HAP-1 (cell line): ENCODE results near the gene CDK19.
A peak's percentile ranks its signal among the peaks of the same experiment; 100 is the strongest.

Experiments
- DNase-seq, 2 experiments: peaks; one replicate each; pipeline ENCODE4 v3.0.0-alpha.2; 2016 to 2020; ENCODE audit warnings: low spot score in 2 of 2
- H3K27me3 ChIP-seq: fragments of 250-450 bp; sonication (Bioruptor Pico); 2 replicates; pipeline ENCODE4 v1.5.1; 2020; ENCODE audit warnings: low read depth, mild to moderate bottlenecking, moderate library complexity
- H3K36me3 ChIP-seq: fragments of 250-450 bp; sonication (Bioruptor Pico); replicated peaks from 2 replicates; pipeline ENCODE4 v1.5.1; 2020; ENCODE audit warnings: mild to moderate bottlenecking
- H3K4me1 ChIP-seq: fragments of 250-450 bp; sonication (Bioruptor Pico); 2 replicates; pipeline ENCODE4 v1.5.1; 2020; ENCODE audit warnings: mild to moderate bottlenecking
- H3K4me3 ChIP-seq: fragments of 250-450 bp; sonication (Bioruptor Pico); 2 replicates; pipeline ENCODE4 v1.5.1; 2020; ENCODE audit warnings: mild to moderate bottlenecking, moderate library complexity
- H3K9me3 ChIP-seq: fragments of 250-450 bp; sonication (Bioruptor Pico); 2 replicates; pipeline ENCODE4 v1.5.1; 2020; ENCODE audit warnings: mild to moderate bottlenecking, moderate library complexity
- in situ Hi-C: fragments of 300-500 bp; cut with MboI; formaldehyde crosslinking; loops from 3 replicates; pipeline ENCODE4 v1.14.3; 2020; ENCODE audit warnings: low sequenced_read_pairs, inconsistent platforms, mixed read lengths

The CDK19 gene

GRCh38 chr6:110690916-110691315 is 124.4 kb downstream of the CDK19 start:
- Histone ChIP-seq H3K4me1 (no peaks in the 10 kb centered on the region), H3K9me3 (no peaks in the 10 kb centered on the region), H3K36me3 (no peaks in the 10 kb centered on the region), H3K4me3 (no peak overlapping the region), H3K27me3 (no peaks in the 10 kb centered on the region)
- DNase-seq, result no peak
- in situ Hi-C loops, result no loop called here

- in situ Hi-C loops, result no loop called here
Measured at GRCh38 chr6:110690106-110690654, 125.1 kb downstream of the CDK19 start.

GRCh38 chr6:110689275-110689935 is 125.9 kb downstream of the CDK19 start:
- Histone ChIP-seq H3K36me3 (no peaks in the 10 kb centered on the region), H3K4me1 (no peaks in the 10 kb centered on the region), H3K27me3 (no peaks in the 10 kb centered on the region), H3K9me3 (no peaks in the 10 kb centered on the region), H3K4me3 (no peak overlapping the region)
- no peak for DNase-seq
- in situ Hi-C loops, result no loop called here

More at GRCh38 chr6:110690106-110690654, 125.1 kb downstream of the CDK19 start:
- Histone ChIP-seq H3K27me3 (no peaks in the 10 kb centered on the region), H3K36me3 (no peaks in the 10 kb centered on the region), H3K9me3 (no peaks in the 10 kb centered on the region), H3K4me3 (no peak overlapping the region), H3K4me1 (no peaks in the 10 kb centered on the region)
- no peak for DNase-seq

GRCh38 chr6:110688661-110689268 is 126.5 kb downstream of the CDK19 start:
- no peaks in the 10 kb centered on the region for H3K9me3 ChIP-seq
- no peaks in the 10 kb centered on the region for H3K4me1 ChIP-seq
- no peaks in the 10 kb centered on the region for H3K36me3 ChIP-seq
- in situ Hi-C loops, result no loop called here
- no peaks in the 10 kb centered on the region for H3K27me3 ChIP-seq
- no peak for DNase-seq
- H3K4me3 ChIP-seq, result no peak overlapping the region

GRCh38 chr6:110687326-110687725 is 127.9 kb downstream of the CDK19 start:
- Histone ChIP-seq H3K36me3 (no peaks in the 10 kb centered on the region), H3K9me3 (no peaks in the 10 kb centered on the region), H3K4me3 (no peak overlapping the region), H3K4me1 (no peaks in the 10 kb centered on the region), H3K27me3 (no peaks in the 10 kb centered on the region)
- in situ Hi-C loops, result no loop called here
- DNase-seq, result no peak

GRCh38 chr6:110683241-110683640 is 132.0 kb downstream of the CDK19 start:
- H3K36me3 ChIP-seq, result no peaks in the 10 kb centered on the region
- in situ Hi-C loops, result no loop called here

GRCh38 chr6:110682460-110682853 is 132.8 kb downstream of the CDK19 start:
- peaks cover 3% of the 10 kb centered on the region; the same call in 1 of the 2 replicates for H3K4me1 ChIP-seq
- no peaks in the 10 kb centered on the region for H3K27me3 ChIP-seq
- no peaks in the 10 kb centered on the region for H3K9me3 ChIP-seq
- peak; percentile 78 to 82 for DNase-seq
- H3K36me3 ChIP-seq, result no peaks in the 10 kb centered on the region
- in situ Hi-C loops, result no loop called here
- H3K4me3 ChIP-seq, result no peak overlapping the region

More at GRCh38 chr6:110683241-110683640, 132.0 kb downstream of the CDK19 start:
- DNase-seq, result no peak
- Histone ChIP-seq H3K4me1 (peaks cover 3% of the 10 kb centered on the region; the same call in 1 of the 2 replicates), H3K27me3 (no peaks in the 10 kb centered on the region), H3K9me3 (no peaks in the 10 kb centered on the region), H3K4me3 (no peak overlapping the region)

GRCh38 chr6:110681543-110682459 is 133.5 kb downstream of the CDK19 start:
- H3K4me3 ChIP-seq, result no peak overlapping the region
- H3K36me3 ChIP-seq, result no peaks in the 10 kb centered on the region
- no peak for DNase-seq
- peaks cover 3% of the 10 kb centered on the region; the same call in 1 of the 2 replicates for H3K4me1 ChIP-seq
- H3K27me3 ChIP-seq, result no peaks in the 10 kb centered on the region
- H3K9me3 ChIP-seq, result no peaks in the 10 kb centered on the region
- in situ Hi-C loops, result no loop called here

- Histone ChIP-seq H3K4me1 (no peaks in the 10 kb centered on the region), H3K36me3 (no peaks in the 10 kb centered on the region), H3K9me3 (no peaks in the 10 kb centered on the region), H3K4me3 (no peak overlapping the region), H3K27me3 (no peaks in the 10 kb centered on the region)
- in situ Hi-C loops, result no loop called here
- DNase-seq, result no peak
Measured at GRCh38 chr6:110676396-110676795, 138.9 kb downstream of the CDK19 start.

- no peaks in the 10 kb centered on the region for H3K36me3 ChIP-seq
- in situ Hi-C loops, result no loop called here
Measured at GRCh38 chr6:110674096-110674495, 141.2 kb downstream of the CDK19 start.

GRCh38 chr6:110672122-110672521 is 143.1 kb downstream of the CDK19 start:
- Histone ChIP-seq H3K9me3 (no peaks in the 10 kb centered on the region), H3K4me1 (no peaks in the 10 kb centered on the region), H3K4me3 (no peak overlapping the region), H3K27me3 (no peaks in the 10 kb centered on the region), H3K36me3 (no peaks in the 10 kb centered on the region)
- in situ Hi-C loops, result no loop called here
- DNase-seq, result no peak

More at GRCh38 chr6:110674096-110674495, 141.2 kb downstream of the CDK19 start:
- Histone ChIP-seq H3K4me3 (no peak overlapping the region), H3K9me3 (no peaks in the 10 kb centered on the region), H3K27me3 (no peaks in the 10 kb centered on the region), H3K4me1 (no peaks in the 10 kb centered on the region)
- DNase-seq, result no peak

GRCh38 chr6:110671447-110671846 is 143.8 kb downstream of the CDK19 start:
- no peaks in the 10 kb centered on the region for H3K9me3 ChIP-seq
- no peak for DNase-seq
- in situ Hi-C loops, result no loop called here

GRCh38 chr6:110665600-110665999 is 149.7 kb downstream of the CDK19 start:
- in situ Hi-C loops, result no loop called here
- Histone ChIP-seq H3K27me3 (no peaks in the 10 kb centered on the region; the same call in 1 of the 2 replicates), H3K4me3 (no peak overlapping the region), H3K36me3 (no peaks in the 10 kb centered on the region), H3K9me3 (no peaks in the 10 kb centered on the region), H3K4me1 (no peaks in the 10 kb centered on the region)
- no peak for DNase-seq

More at GRCh38 chr6:110671447-110671846, 143.8 kb downstream of the CDK19 start:
- H3K27me3 ChIP-seq, result no peaks in the 10 kb centered on the region
- H3K4me1 ChIP-seq, result no peaks in the 10 kb centered on the region
- no peaks in the 10 kb centered on the region for H3K36me3 ChIP-seq
- H3K4me3 ChIP-seq, result no peak overlapping the region
